Spleen (tissue), 11 donors: ENCODE data around the gene ZSCAN5C. TPM values are rescaled to one million over a fixed set of nuclear protein-coding genes. Genes with fewer than 3 reads are reported as not detected.
"Not testable (repeated sequence)": the region's sequence is repeated elsewhere in the genome, so short reads cannot be mapped to it uniquely, and the experiment has no call there.

ENCODE experiments used
- DNase-seq: peaks from one replicate; pipeline ENCODE4 v3.0.0-alpha.2; 2020
- H3K27ac ChIP-seq, 8 donors: fragments of 200-600 bp; sonication (generic) in 7 of 8; 1 replicate in 4 of 8; 2 replicates in 4 of 8; pipeline versions ENCODE4 v1.5.0 to v1.8.0; 2016 to 2021; ENCODE audit warnings: inconsistent platforms in 4 of 8, mild to moderate bottlenecking in 4 of 8, moderate library complexity in 1 of 8
- H3K27me3 ChIP-seq, 7 donors: fragments of 200-600 bp; sonication (generic) in 6 of 7; replicated peaks in 1 of 7; 1 replicate in 4 of 7; 2 replicates in 3 of 7; pipeline versions ENCODE4 v1.5.0 to v1.8.0; 2016 to 2021; ENCODE audit warnings: inconsistent platforms in 3 of 7, mild to moderate bottlenecking in 1 of 7
- H3K36me3 ChIP-seq, 6 donors: fragments of 200-600 bp; sonication (generic) in 5 of 6; 1 replicate in 4 of 6; 2 replicates in 2 of 6; pipeline versions ENCODE4 v1.5.0 to v1.8.0; 2016 to 2021; ENCODE audit warnings: inconsistent platforms in 2 of 6
- H3K4me1 ChIP-seq, 6 donors: fragments of 200-600 bp; sonication (generic) in 5 of 6; 1 replicate in 3 of 6; 2 replicates in 3 of 6; pipeline versions ENCODE4 v1.5.0 to v1.8.0; 2016 to 2021; ENCODE audit warnings: inconsistent platforms in 3 of 6
- H3K4me3 ChIP-seq, 8 donors: fragments of 200-600 bp; sonication (generic) in 7 of 8; 1 replicate in 4 of 8; 2 replicates in 4 of 8; pipeline versions ENCODE4 v1.5.0 to v1.8.0; 2016 to 2021; ENCODE audit warnings: inconsistent platforms in 4 of 8, mild to moderate bottlenecking in 4 of 8, moderate library complexity in 2 of 8
- H3K9me3 ChIP-seq, 8 donors: fragments of 200-600 bp; sonication (generic) in 7 of 8; 1 replicate in 4 of 8; 2 replicates in 4 of 8; pipeline versions ENCODE4 v1.5.0 to v1.8.0; 2016 to 2021; ENCODE audit warnings: inconsistent platforms in 4 of 8
- CTCF ChIP-seq, 11 experiments: fragments of 200-600 bp in 7 of 11; fragments of 450-650 bp in 4 of 11; sonication (generic) in 4 of 11; IDR thresholded peaks in 8 of 11; conservative IDR thresholded peaks in 3 of 11; 1 replicate in 7 of 11; 2 replicates in 4 of 11; pipeline versions ENCODE4 v1.4.0 to v1.8.0; 2016 to 2021; ENCODE audit warnings: antibody characterized with exemption in 11 of 11, inconsistent platforms in 4 of 11, mild to moderate bottlenecking in 1 of 11
- POLR2A ChIP-seq, 3 donors: fragments of 450-650 bp; IDR thresholded peaks; one replicate each; pipeline ENCODE4 v1.5.1; 2017; ENCODE audit warnings: antibody characterized with exemption in 3 of 3, mild to moderate bottlenecking in 1 of 3
- POLR2AphosphoS5 ChIP-seq, 3 donors: sonication (generic); formaldehyde crosslinking; IDR thresholded peaks; one replicate each; pipeline ENCODE4 v1.5.1; 2017; ENCODE audit warnings: antibody characterized with exemption in 3 of 3
- WGBS, 5 donors: extraction: QIAGEN DNeasy Blood & Tissue Kit in 3 of 5; methylation state at CpG; one replicate each; pipeline versions ENCODE4 v1.1.5 to v1.1.7; 2013 to 2018; 5-methylcytosine and 5-hydroxymethylcytosine counted together
- intact Hi-C: fragments of 100-400 bp; cut with DNase I; formaldehyde crosslinking; loops from one replicate; pipeline ENCODE4 v1.15.0; 2023; ENCODE audit warnings: low total_unique reads
- polyA plus RNA-seq, 3 donors: library from polyadenylated mRNA; stranded (reverse); fragments of 200-250 nt; gene quantifications; one replicate each; pipeline ENCODE4 v1.2.1, GENCODE V29; 2013
- total RNA-seq, 7 donors: library from RNA; depleted of rRNA in 3 of 7; stranded (reverse); fragments of >200 nt in 3 of 7; fragmentation: NEBNext Ultra II Directional in 4 of 7; extraction: Animal tissue kit (Norgen Biotek cat#: 25700) in 4 of 7; gene quantifications; one replicate each; pipeline versions ENCODE4 v1.1.0 to v1.2.1, GENCODE V29; 2016 to 2021
- donor health status: healthy with polysubstance abuse.
- donor health status: DM: no; HTN: no; CAD: no; lungs with moderate emphysema.
- donor health status: DM: no; HTN: no; CAD: no.
- donor health status: Bipolar disorder and iron deficiency.
- donor health status: healthy.
- donor health status: DM: no; HTN: no; CAD: no.
- donor health status: DM: yes; HTN: yes; CAD: no.

The ZSCAN5C gene
- total and polyA plus RNA-seq, 10 donors, result not detected

GRCh38 chr19:56209091-56209490 is 7.0 kb downstream of the ZSCAN5C start:
- Histone ChIP-seq H3K36me3 (no peaks in the 10 kb centered on the region), H3K27ac (no peak overlapping the region), H3K9me3 (no peaks in the 10 kb centered on the region), H3K4me3 (no peak overlapping the region), H3K27me3 (peaks cover 0 to 4% (median 0%) of the 10 kb centered on the region in 7 donors), H3K4me1 (no peaks in the 10 kb centered on the region)
- no peak for DNase-seq
- 87 to 91% (median 89%) methylated on average over 12 of the region's 12 CpGs for WGBS, 5 donors
- no peak for TF ChIP-seq POLR2AphosphoS5 (IDR thresholded peaks at IDR 0.05)
- no peak for TF ChIP-seq POLR2A (IDR thresholded peaks at IDR 0.05)
- TF ChIP-seq CTCF (IDR thresholded peaks at IDR 0.05 in 8 of 11, conservative IDR thresholded peaks at IDR 0.05 in 3 of 11), result no peak
- intact Hi-C loops, result no loop called here

GRCh38 chr19:56210036-56210435 is 8.0 kb downstream of the ZSCAN5C start:
- H3K36me3 ChIP-seq, H3K4me3 ChIP-seq, H3K4me1 ChIP-seq, H3K27ac ChIP-seq, DNase-seq, intact Hi-C loops, H3K9me3 ChIP-seq, H3K27me3 ChIP-seq: not testable (repeated sequence)
- WGBS, 5 donors, result 84 to 93% (median 89%) methylated on average over 9 of the region's 9 CpGs

- TF ChIP-seq POLR2A (IDR thresholded peaks at IDR 0.05) (no peak), CTCF (IDR thresholded peaks at IDR 0.05 in 8 of 11, conservative IDR thresholded peaks at IDR 0.05 in 3 of 11) (no peak), POLR2AphosphoS5 (IDR thresholded peaks at IDR 0.05) (no peak)
- 65 to 81% (median 76%) methylated on average over 4 of the region's 4 CpGs for WGBS, 5 donors
- DNase-seq, result no peak
Observed at GRCh38 chr19:56211718-56212117, 9.6 kb downstream of the ZSCAN5C start.

DNA sequence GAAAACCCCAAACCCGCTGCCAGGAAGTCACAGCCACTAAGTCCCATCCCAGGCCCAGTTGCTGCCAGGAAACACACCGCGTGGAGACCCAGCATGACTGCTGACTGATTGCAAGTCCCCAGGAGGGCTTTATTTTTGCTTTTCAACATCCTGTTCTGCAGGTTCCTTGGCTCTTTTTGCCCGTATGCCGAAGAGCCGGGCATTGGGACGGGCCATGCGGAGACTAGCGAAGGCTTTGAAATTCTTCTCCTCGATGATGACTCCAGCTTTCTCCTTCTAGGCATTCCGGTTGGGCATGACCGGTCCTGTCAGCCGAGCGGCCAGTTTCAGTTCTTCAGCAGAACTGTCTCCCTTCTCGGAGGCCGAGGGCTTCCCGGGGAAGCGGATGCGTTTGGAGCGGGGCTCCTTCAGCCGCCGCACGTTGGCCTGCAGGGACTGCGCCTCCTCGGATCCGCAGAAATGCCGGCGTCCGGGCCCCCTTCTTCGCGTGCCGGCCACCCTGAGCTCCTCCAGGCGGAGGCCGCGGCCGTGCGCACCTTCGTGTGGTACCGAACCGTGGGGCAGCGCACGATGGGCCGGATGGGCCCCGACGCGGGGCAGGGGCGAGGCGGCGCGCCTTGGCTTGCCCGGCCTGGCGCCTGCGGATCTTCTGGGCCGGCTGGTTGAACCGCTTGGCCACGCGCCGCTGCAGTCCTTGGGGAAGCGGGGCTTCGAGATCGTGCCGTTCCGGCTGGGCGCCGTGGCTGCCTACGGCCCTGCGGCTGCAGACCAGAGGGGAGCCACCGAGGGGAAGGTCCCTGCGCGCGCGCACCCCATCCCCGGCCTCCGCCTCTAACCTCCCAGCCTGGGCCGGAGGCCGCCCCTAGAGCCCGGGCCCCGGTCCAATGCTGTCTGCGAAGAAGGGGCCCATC is 15.2 kb downstream of the ZSCAN5C start:
- 8 to 18% (median 11%) methylated on average over 34 to 79 of the region's 79 CpGs for WGBS, 5 donors
- intact Hi-C loops, result no loop called here
- TF ChIP-seq CTCF (IDR thresholded peaks at IDR 0.05 in 8 of 11, conservative IDR thresholded peaks at IDR 0.05 in 3 of 11) (no peak), POLR2A (IDR thresholded peaks at IDR 0.05) (no peak), POLR2AphosphoS5 (IDR thresholded peaks at IDR 0.05) (no peak)
- H3K27me3 ChIP-seq, result peaks cover 4 to 41% (median 8%) of the 10 kb centered on the region in 7 donors
- H3K36me3 ChIP-seq, result peaks cover 0 to 20% (median 0%) of the 10 kb centered on the region in 6 donors
- H3K27ac ChIP-seq, result no peak overlapping the region
- H3K9me3 ChIP-seq, result no peaks in the 10 kb centered on the region
- H3K4me3 ChIP-seq, result peak overlapping the region in 7 of 8 donors; percentile 13 to 64 (median 24)
- peaks cover 0 to 13% (median 9%) of the 10 kb centered on the region in 6 donors for H3K4me1 ChIP-seq
- DNase-seq, result no peak

More at GRCh38 chr19:56211718-56212117, 9.6 kb downstream of the ZSCAN5C start:
- no peaks in the 10 kb centered on the region for H3K4me1 ChIP-seq
- no peak overlapping the region for H3K4me3 ChIP-seq
- no peaks in the 10 kb centered on the region for H3K9me3 ChIP-seq
- no peak overlapping the region for H3K27ac ChIP-seq
- intact Hi-C loops, result no loop called here
- no peaks in the 10 kb centered on the region for H3K36me3 ChIP-seq
- peaks cover 0 to 22% (median 0%) of the 10 kb centered on the region in 7 donors for H3K27me3 ChIP-seq
